Stimulated activated CD4-positive, alpha-beta T cell treated with anti-CD3 and anti-CD28 coated beads, Interleukin-12 subunit alpha, Interleukin-12 subunit beta, amount 100 ng/mL, for 24 hours (primary cell): ENCODE data around the gene TNFRSF8.
"Not testable (repeated sequence)": the region's sequence is repeated elsewhere in the genome, so short reads cannot be mapped to it uniquely, and the experiment has no call there.

Source experiments
- DNase-seq, 2 experiments: peaks; one replicate each; pipeline ENCODE4 v3.0.0-alpha.2; 2020; ENCODE audit warnings: low read depth in 2 of 2

The TNFRSF8 gene

DNA sequence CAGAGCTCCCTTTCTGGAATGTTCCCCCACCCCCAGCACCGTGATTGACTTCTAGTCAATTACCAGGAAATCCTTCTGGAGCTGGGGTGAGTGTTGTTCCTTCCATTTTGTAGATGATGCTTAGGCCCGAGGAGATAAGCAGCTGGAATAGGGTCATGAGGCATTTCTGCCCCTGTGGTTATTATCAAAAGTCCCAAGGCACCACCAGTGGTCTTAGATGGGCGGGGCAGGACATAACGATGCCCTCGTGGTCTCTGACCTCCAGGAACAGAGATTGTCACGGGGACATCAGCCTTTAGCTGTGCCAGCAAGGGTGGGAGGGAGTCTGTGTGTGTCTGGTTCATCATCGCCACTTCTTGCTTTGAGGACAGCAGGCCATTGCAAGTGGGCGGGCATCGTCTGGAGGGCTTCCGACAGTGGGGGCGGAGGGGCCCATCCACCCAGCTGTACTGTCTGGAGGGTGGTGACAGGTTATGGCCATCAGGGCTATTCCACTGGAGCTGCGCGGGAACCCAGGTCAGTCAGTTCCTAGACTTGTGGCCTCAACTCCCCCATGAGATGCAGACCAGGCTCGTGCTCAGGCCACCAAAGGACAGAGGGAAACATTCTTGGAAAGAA is 22.6 kb downstream of the TNFRSF8 start:
- no peak for DNase-seq

DNA sequence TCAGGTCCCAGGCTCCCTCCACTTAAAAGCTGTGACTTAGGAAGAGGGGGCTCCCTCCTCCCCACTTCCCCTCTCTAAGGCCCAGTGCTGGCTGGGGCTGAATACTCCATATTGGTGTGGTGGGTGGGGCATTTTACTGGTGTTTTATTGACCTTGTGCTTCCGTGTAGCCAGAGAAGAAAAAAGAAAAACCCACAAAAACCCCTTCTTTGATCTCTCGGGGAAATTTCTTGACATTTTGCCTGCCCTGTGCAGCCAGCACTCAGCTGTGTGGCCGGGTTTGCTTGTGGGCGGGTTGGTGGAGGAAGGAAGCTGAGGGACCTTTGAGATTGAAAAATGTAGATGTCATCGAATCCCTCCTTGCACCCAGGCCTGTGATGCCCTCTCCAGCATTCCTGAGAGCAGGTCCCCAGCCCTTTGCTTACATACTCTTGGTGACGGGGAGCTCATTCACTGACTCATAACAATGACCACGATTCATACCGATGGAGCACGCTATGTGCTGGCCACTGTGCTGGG is 24.8 kb downstream of the TNFRSF8 start:
- peak in 1 of 2 experiments; percentile 38 for DNase-seq

DNA sequence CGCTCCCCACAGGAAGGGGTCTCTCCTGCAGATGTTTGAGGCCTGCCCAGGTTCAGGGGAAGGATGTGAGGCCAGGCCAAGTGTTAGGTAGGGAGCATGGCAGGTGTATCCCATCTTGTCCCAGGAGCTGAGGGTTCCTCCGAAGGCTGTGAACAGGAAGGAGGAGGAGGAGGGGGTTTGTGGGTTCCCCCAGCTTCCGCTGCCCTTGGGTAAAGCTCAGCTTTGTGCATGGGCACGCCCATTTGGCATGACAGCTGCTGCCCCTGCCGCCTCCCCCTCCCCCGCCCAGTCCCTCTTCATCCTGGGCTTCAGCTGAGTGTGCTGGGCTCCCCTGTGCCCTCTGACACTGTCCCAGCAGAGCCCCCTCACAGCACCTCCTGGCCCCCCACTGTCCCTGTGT is 25.5 kb downstream of the TNFRSF8 start:
- DNase-seq = no peak

DNA sequence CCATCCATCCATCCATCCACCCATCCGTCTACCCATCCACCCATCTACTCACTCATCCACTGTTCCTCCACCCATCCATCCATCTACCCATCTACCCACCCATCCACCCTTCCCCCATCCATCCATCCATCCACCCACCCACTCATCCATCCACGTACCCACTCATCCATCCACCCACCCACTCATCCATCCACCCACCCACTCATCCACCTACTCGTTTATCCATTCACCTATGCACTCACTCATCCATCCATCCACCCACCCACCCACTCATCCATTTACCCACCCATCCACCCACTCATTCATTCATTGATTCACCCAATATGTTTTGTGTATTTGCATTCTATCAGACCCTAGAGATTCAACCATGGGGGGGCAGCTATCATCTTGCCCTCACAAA is 27.2 kb downstream of the TNFRSF8 start:
- no peak for DNase-seq

DNA sequence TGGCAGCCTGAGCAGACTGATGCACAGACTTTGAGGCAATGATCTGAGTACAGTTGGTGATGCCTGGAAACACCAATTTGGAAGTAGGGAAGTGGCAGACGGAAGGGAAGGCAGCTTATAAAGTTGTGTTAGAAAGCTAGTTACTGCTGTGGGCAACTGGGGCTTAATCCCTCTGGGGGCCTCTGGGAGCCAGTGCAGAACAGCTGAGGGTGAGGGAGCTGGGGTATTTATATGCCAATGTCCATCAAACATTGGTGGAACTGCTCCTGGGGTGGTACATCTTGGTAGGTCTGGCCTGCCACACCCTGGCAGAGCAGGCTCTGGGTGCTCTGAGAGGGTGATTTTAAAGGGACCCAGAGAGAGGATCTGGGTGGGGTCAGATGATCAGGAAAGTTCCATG is 28.1 kb downstream of the TNFRSF8 start:
- no peak for DNase-seq

DNA sequence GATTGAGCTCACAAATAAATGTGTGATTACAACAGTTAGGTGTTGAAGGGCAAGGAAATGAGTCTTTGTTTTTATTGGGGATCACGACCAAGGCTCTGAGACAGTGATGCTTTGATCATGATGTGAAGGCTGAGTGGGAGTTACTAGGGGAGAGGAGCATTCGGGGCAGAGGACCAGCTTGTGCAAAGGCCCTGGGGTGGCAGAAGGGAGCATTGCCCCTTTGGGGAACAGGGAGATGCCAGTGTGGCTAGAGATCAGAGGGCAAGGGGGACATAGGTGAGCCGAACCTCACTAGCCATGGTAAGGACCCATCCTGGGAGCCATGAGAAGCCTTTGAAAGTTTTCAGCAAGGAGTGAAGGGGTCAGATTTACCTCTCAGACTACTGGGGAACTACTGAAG is 31.1 kb downstream of the TNFRSF8 start:
- no peak for DNase-seq

DNA sequence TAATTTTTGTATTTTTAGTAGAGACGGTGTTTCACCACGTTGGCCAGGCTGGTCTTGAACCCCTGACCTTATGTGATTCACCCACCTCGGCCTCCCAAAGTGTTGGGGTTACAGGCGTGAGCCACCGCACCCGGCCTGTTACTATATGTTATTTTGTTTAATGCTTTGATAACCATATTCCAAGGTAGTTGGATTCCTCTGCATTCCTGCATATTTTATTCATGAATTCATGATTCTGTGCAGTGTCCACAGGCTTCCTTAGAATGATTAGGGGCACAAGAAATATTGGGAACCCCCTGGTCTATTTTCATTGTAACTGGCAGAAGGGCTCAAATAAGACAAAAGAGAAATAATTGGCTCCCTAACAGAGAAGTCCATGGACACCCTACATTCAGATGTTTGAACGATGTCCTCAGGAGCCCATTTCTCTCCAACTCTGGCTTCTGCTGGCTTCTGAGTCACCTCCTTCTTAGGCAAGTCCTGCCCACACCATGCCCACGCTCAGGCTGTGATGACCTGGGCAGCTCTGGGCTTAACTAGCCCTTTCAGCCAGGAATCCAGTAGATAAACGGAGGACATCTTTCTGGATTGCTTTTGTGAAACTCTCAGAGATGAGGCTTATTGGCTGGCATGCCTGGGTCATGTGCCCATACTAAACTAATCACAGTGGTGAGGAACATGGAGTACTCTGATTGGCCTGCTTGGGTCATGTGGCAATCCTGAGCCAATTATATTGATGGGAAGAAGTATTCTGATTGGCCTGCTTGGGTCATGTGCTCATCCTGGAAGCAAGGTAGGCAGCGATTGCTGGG is 32.6 kb downstream of the TNFRSF8 start:
- no peak for DNase-seq

DNA sequence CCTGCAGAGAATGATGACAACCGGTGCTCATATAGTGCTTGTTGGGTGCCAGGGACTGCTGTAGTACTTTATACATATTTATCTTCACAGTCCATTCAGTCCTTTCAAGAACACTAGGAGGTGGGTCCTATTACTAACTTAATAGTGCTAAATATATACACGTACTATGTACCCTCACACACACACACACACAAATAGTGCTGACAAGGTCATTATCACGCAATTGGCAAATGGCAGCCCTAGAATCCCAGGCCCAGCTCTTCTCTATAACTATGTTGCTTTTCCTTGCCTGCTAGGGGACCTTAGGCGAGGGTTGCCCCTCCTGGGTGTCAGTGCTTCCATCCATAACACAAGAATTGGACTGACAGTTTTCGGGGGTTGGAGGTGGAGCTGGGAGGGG is 33.5 kb downstream of the TNFRSF8 start:
- no peak for DNase-seq

DNA sequence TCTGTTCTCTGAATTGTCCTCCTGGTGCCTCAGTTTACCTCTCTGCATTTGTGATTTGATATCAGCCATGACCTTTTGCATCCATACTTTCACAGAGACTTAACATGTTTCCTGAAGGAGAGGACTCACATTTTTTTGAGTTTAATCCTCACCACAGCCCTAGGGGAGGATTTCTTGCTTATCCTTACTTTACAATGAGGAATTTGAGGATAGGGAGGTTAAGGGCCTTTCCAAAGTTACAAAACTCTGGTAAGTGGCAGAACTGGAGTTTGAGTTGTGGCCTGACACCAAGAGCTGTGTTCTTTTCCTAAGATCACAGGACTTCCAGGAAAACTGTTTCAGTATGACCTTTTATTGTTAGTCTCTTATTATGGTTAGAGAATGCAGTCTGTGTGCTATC is 34.2 kb downstream of the TNFRSF8 start:
- no peak for DNase-seq

DNA sequence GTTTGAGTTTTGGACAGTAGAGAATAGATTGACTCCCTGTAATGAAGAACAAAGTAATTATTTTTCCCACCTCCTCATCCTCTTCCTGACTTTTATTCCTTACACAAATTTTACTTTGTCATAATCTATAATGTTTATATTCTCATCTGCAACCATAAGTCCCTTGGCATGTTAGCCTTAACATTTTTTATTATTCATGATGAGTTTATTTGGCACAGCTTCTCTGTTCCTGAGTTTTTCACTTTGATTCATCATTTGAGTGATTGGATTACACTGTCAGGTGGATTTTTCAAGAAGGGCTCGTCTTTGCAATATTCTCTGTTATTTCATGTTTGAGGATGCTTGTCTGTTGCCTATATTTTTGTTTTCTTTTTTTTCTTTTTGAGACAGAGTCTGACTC is 35.7 kb downstream of the TNFRSF8 start:
- DNase-seq = no peak

DNA sequence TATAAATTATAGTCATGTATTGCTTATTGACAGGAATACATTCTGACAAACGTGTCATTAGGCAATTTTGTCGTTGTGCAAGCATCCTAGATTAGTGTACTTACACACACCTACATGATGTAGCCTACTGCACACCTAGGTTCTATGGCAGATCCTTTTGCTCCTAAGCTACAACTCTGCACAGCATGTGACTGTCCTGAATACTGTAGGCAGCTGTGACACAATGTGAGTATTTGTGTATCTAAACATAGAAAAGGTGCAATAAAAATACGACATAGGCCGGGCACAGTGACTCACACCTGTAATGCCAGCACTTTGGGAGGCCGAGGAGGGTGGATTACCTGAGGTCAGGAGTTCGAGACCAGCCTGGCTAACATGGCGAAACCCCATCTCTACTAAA is 36.5 kb downstream of the TNFRSF8 start:
- no peak for DNase-seq

DNA sequence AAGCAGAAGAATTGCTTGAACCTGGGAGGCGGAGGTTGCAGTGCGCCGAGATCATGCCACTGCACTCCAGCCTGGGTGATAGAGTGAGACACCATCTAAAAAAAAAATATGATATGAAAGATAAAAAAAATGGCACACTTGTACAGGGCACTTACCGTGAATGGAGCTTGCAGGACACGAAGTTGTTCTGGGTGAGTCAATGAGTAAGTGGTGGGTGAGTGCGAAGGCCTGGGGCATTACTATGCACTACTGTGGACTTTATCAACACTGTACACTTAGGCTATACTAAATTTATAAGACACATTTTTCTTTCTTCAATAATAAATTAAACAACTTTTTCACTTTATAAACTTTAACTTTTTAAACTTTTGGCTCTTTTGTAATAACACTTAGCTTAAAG is 37.0 kb downstream of the TNFRSF8 start:
- no peak for DNase-seq

DNA sequence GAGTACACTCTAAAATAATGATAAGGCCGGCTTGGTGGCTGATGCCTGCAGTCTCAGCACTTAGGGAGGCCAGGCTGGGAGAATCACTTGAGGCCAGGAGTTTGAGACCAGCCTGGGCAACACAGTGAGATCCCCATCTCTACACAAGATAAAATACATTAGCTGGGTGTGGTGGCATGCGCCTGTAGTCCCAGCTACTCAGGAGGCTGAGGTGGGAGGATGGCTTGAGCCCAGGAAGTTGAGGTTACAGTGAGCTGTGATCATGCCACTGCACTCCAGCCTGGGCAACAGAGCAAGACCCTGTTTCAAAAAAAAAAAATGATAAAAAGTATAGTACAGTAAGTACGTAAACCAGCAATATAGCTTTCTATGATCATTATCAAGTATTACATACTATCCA is 38.0 kb downstream of the TNFRSF8 start:
- not testable (repeated sequence) for DNase-seq

DNA sequence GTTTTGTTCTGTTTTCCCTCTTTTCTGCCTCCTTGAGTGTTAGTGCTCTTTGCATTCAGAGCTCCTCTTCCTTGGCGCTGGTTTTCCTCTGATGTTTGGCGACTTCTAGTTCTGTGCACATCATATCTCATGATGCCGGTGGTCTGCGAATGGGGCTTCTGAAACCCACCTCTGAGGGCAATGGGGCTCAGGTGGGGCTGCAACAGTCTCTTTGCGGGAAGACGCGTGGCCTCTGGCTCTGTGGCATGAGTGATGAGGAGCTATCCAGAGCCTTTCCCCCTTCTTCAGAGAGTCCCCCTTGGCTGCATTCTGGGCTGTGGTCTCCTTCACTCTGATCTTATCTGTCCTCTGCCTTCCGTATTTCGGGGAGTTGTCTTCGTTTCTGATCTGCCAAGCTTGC is 39.0 kb downstream of the TNFRSF8 start:
- no peak for DNase-seq

DNA sequence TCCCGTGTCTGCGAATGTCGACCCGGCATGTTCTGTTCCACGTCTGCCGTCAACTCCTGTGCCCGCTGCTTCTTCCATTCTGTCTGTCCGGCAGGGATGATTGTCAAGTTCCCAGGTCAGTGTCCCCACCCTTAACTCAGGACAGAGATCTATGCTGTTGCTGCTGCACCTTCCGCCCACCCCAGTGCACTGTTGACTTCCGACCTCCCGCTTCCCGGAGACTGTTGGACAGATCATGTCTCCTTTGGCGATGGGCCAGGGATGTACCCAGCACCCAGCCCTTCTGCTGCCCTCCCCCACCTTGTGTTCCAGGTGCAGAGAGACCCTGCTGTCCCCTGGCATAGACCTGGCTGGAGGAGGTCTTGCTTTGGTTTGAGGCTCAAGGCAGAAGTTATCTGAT is 41.3 kb downstream of the TNFRSF8 start:
- DNase-seq = no peak

DNA sequence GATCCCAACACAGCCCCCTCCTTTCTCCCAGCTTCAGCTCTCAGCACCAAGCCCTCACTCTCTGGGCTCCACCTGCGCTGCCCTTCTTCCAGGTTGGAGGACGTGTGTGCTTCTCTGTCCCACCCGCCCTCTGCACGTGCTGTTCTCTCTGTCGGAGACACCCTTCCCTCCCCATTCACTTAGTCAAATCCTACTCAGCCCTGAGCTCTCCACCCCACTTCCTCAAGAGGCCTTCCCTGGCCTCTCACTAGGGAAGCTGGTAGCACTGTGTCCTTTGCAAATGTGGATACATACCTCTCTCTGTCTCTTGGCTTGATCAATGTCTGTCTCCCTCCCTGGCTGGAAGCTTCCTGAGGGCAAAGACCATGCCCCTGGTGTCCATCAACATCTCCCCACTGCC is 43.0 kb downstream of the TNFRSF8 start:
- DNase-seq = no peak

DNA sequence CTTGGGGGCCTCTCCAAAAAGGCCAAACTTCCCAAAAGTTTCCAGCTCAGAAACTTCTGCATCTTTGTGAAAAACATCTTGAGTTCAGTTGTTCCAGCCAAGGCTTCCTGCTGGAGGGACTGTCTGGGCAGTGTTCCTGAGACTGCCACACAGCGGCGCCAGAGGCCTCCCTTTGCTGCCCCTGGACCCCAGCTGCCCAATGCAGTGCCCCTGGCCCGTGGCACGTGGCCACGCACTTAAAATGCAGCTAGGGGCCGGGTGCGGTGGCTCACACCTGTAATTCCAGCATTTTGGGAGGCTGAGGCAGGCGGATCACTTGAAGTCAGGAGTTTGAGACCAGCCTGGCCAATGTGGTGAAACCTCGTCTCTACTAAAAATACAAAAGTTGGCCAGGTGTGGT is 43.8 kb downstream of the TNFRSF8 start:
- not testable (repeated sequence) for DNase-seq

DNA sequence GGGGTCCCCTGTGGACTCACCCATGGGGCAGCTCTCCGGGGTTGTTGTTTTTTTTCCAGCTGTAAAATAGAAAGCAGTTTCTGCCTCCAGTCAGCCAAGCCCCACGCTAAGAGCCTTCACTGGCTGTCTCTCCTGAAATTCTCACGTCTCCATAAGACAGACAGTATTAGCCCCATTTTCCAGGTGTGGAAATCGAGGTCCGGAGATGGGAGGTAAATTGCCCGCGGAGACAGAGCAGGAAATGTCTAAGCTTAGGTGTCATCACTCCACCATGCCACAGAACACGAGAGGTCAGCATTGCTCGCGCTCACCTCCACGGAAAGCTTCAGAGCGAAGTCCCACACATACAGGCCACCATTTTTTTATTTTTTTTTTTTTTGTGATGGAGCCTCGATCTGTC is 44.6 kb downstream of the TNFRSF8 start:
- DNase-seq = no peak

DNA sequence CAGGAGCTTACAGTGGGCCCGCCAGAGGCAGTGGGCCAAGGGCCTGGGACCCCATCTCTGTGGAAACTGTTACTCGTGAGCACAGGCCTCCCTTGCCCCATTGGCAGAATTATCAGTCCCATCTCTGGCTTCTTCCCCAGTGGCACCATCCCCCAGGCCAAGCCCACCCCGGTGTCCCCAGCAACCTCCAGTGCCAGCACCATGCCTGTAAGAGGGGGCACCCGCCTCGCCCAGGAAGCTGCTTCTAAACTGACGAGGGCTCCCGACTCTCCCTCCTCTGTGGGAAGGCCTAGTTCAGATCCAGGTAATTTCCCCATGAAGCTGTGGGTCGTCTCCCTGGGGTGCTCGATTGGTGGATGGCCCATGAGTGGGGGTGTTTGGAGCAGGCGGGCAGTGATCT is 46.8 kb downstream of the TNFRSF8 start:
- no peak for DNase-seq

DNA sequence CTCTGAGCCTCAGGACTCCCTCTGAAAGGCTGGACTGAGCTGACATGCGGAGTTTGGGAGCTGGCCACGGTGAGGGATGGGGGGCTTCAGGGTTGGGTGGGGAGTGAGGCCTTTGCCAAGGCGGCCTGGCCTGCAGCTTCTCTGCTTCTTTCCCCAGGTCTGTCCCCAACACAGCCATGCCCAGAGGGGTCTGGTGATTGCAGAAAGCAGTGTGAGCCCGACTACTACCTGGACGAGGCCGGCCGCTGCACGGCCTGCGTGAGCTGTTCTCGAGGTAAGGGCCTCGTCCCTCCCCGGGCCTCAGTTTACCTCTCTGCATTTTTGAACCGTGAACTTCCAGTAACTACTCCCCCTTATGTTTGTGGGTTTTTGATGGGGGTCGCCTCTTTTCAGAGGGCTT is 48.6 kb downstream of the TNFRSF8 start:
- no peak for DNase-seq

DNA sequence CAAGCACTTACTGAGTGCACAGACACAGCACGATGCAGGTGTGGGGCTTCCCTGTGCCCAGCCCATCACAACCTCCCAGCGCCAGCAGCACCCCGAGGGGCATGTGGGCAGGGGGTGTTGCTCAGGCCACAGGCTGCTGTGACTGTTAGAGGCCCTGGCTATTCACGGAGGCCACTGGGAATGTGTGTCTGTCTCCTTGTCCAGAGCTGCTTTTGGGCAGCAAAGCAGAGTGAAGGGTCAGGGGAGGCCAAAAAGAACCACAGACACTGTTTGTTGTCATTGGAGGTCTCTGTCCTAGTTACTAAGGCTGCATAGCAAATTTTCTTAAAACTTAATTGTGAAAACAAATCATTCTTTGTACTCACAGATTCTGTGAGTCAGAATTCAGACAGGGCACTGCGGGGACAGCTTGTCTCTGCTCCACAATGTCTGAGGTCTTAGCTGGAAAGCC is 49.6 kb downstream of the TNFRSF8 start:
- DNase-seq = no peak

DNA sequence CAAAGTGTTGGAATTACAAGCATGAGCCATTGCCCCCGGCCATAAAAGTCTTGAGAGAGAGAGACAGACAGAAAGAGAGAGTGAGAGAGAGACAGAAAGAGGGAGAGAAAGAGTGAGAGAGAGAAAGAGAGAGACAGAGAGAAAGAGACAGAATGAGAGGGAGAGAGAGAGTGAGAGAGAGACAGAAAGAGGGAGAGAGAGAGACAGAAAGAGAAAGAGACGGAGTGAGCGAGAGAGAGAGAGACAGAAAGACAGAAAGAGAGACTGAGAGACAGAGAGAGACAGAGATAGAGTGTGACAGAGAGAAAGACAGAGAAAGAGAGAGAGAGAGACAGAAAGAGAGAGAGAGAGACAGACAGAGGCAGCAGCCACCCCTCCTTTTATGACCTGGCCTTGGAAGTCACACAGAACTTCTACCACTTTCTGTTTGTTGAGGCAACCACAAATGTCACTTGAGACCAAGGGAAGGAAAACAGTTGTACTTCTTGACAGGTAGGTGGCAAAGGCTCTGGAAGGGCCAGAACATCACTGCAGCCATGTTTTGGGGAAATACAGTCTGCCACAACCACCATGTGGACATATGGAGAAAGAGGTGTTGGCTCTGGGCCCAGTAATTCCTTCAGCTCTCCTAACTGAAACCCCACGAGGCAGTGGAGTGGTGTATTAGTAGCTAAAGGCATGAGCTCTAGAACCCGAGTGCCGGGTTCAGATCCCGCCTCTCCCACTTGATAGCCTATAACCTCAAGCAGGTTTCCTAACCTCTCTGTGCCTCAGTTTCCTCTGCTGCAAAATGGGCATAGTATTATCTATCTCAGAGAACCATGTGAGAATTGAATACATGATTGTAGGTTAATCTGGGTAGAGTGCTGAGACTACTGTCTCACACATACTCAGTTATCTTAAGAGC is 50.6 kb downstream of the TNFRSF8 start:
- DNase-seq = no peak
